HepG2 (cell line): ENCODE data around the gene OGFR. TPM values are rescaled to one million over a fixed set of nuclear protein-coding genes. Genes with fewer than 3 reads are reported as not detected.

ENCODE experiments used
- CBX5 ChIP-seq: sonication (generic); formaldehyde crosslinking; IDR thresholded peaks from 2 replicates; pipeline ENCODE4 v1.4.0; 2020; ENCODE audit warnings: missing genetic modification reagents, borderline replicate concordance
- CREB3 ChIP-seq: sonication (generic); formaldehyde crosslinking; IDR thresholded peaks from 2 replicates; pipeline ENCODE4 v1.5.0; 2020; ENCODE audit warnings: missing genetic modification reagents
- E2F2 ChIP-seq: sonication (generic); formaldehyde crosslinking; IDR thresholded peaks from 2 replicates; pipeline ENCODE4 v1.4.0; 2020; ENCODE audit warnings: missing genetic modification reagents, borderline replicate concordance
- FOXJ3 ChIP-seq: sonication (generic); formaldehyde crosslinking; IDR thresholded peaks from 2 replicates; pipeline ENCODE4 v1.4.0; 2020; ENCODE audit warnings: missing genetic modification reagents, mild to moderate bottlenecking, borderline replicate concordance
- HMG20B ChIP-seq: conservative IDR thresholded peaks from 2 replicates; pipeline ENCODE4 v1.6.1; 2016; ENCODE audit warnings: missing genetic modification reagents, missing compliant biosample characterization
- POLR2AphosphoS2 ChIP-seq: IDR thresholded peaks from 2 replicates; pipeline ENCODE4 v1.6.1; 2011; ENCODE audit warnings: low read depth, low read length, improper control_type of control experiment
- POLR2G ChIP-seq: fragments of 200-400 bp; formaldehyde crosslinking; IDR thresholded peaks from 2 replicates; pipeline ENCODE4 v1.6.1; 2018; ENCODE audit warnings: mild to moderate bottlenecking, low read depth, low read length, moderate library complexity
- ZBTB33 ChIP-seq: sonication (generic); formaldehyde crosslinking; IDR thresholded peaks from 2 replicates; pipeline ENCODE4 v1.4.0; 2020; ENCODE audit warnings: missing genetic modification reagents
- ZBTB38 ChIP-seq: sonication (generic); formaldehyde crosslinking; IDR thresholded peaks from 2 replicates; pipeline ENCODE4 v1.5.1; 2020; ENCODE audit warnings: mild to moderate bottlenecking, missing genetic modification reagents
- ZNF33B ChIP-seq: sonication (generic); formaldehyde crosslinking; IDR thresholded peaks from 2 replicates; pipeline ENCODE4 v1.5.1; 2020; ENCODE audit warnings: mild to moderate bottlenecking, missing genetic modification reagents
- ZNF530 ChIP-seq: sonication (generic); formaldehyde crosslinking; IDR thresholded peaks from 2 replicates; pipeline ENCODE4 v1.5.0; 2020; ENCODE audit warnings: low read depth, mild to moderate bottlenecking, missing genetic modification reagents
- ZNF670 ChIP-seq: sonication (generic); formaldehyde crosslinking; IDR thresholded peaks from 2 replicates; pipeline ENCODE4 v1.8.0; 2022; ENCODE audit warnings: mild to moderate bottlenecking, missing genetic modification reagents, borderline replicate concordance
- polyA plus RNA-seq, 8 experiments: library from polyadenylated mRNA; depleted of rRNA in 3 of 8; stranded (reverse) in 7 of 8; unstranded in 1 of 8; fragments of >200 nt; fragmentation: Illumina TruSeq in 4 of 8; extraction: Trizol in 4 of 8; gene quantifications; 2 replicates each; pipeline versions ENCODE4 v1.2.1 to v1.2.3, GENCODE V29; 2011 to 2016; ENCODE audit warnings: low read depth in 4 of 8, missing spikeins in 1 of 8, mixed read lengths in 1 of 8; ENCODE audit not compliant: insufficient read depth in 1 of 8
- total RNA-seq, 5 experiments: library from RNA; depleted of rRNA; stranded (reverse); fragments of >200 nt; fragmentation: Illumina TruSeq; extraction: Trizol; gene quantifications; 2 replicates each; pipeline ENCODE4 v1.2.3, GENCODE V29; 2016; ENCODE audit warnings: low read depth in 1 of 5
- TF ChIP-seq, protein P1 (sequence below): sonication (generic); formaldehyde crosslinking; IDR thresholded peaks from 2 replicates; pipeline ENCODE4 v1.4.0; 2020; ENCODE audit warnings: missing genetic modification reagents; ENCODE audit errors: not compliant biosample characterization

OGFR gene
- total and polyA plus RNA-seq, 2 of the 13 experiments (the other 11 are each of a cell fraction or from before 2014, with no cell fraction given), result 47.7 to 81.8 TPM

DNA sequence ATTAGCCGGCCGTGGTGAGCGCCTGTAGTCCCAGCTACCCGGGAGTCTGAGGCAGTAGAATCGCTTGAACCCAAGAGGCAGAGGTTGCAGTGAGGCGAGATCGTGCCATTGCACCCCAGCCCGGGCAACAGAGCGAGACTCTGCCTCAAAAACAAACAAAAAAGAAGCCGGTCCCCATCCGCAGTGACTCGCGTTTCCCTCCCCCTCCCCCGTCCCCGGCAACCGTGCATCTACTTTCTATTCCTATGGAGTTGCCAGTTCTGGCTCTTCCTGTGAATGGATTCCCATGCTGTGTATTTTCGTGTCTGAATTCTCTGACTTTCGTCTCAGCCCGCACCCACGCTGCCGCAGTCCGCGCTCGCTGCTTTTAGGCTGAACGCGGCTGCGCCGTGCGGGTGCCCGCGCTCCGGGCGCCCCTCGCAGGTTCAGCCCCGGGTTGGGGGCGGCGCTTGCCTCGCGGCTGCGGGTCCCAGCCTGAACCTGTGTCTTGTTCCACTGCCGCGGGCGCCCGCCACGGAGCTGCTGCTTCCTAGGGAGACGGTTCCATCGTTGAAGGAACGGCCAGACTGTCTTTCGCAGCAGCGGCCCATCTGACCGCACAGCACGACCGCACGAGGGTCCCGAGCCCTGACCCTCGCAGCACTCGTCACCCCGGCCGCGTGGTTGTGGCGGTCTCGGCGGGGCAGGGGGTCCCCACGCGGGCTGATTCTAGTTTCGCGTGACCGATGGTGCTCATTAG, 9.4 kb upstream of the OGFR start (continued):
- peak; percentile 17; the same call in 1 of the 2 replicates for TF ChIP-seq CBX5 (CRISPR knock-in tag)
- TF ChIP-seq E2F2, result 0 out of 2 replicates have a peak, but pooled peaks have one; percentile 80
- no peak for TF ChIP-seq HMG20B (CRISPR knock-in tag)
- TF ChIP-seq POLR2G, result peak; percentile 94
- peak; percentile 71; the same call in 1 of the 2 replicates for TF ChIP-seq CREB3 (CRISPR knock-in tag)
- TF ChIP-seq POLR2AphosphoS2, result no peak
- no peak for TF ChIP-seq ZNF530 (CRISPR knock-in tag)
- TF ChIP-seq ZBTB38 (CRISPR knock-in tag), result peak; percentile 55; the same call in 1 of the 2 replicates
- no peak; the same call in 1 of the 2 replicates for TF ChIP-seq ZNF33B (CRISPR knock-in tag)
- no peak for TF ChIP-seq FOXJ3 (CRISPR knock-in tag)
- TF ChIP-seq, protein P1, sequence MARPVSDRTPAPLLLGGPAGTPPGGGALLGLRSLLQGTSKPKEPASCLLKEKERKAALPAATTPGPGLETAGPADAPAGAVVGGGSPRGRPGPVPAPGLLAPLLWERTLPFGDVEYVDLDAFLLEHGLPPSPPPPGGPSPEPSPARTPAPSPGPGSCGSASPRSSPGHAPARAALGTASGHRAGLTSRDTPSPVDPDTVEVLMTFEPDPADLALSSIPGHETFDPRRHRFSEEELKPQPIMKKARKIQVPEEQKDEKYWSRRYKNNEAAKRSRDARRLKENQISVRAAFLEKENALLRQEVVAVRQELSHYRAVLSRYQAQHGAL (CRISPR knock-in tag), result no peak
- TF ChIP-seq ZBTB33, result no peak; the same call in 1 of the 2 replicates
- no peak for TF ChIP-seq ZNF670 (CRISPR knock-in tag)
